ENCODE measurements around the gene MCTP1. TPM values are rescaled to one million over a fixed set of nuclear protein-coding genes. Genes with fewer than 3 reads are reported as not detected.

The MCTP1 gene
- total and polyA plus RNA-seq, 9 of the 15 experiments (the other 6 are each of a cell fraction or from before 2014, with no cell fraction given) = 0.04 to 0.93 (median 0.06) TPM; not detected in 4

DNA sequence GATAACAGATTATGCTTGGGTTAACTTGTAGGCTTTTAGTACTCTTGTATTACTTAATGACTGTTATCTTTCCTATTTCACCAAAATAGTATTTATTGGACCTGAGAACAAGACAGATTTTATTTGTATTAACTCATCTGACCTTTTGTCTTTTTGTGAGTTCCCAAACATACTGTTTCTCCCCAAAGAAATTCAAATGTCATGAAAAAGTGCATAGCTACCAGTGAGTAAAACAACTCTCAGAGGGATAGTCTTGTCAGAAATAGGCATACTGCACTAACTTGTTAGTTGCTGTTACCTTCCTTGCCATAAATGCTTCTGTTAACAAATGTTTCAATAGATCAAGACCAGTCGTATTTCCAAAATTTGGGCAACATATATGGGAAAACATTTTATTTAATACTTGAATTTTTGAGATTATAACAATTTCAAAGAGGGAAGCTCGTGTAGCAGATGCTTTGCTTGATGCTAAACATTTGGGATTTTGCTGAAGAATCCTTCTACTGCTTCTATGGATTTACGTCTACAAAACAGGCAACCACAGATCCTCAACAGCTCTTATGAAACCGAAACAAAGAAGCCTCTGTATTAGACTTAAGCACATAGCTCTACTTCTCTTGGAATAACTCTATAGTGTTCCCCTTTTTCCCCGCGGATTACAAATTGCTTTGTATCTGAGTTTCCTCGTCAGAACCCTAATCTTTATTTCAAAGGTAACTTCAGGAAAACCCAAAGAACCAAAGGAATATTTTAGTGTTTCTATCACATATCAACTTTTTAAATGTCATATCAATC is 248.8 kb downstream of the MCTP1 start:
- intact Hi-C loops (cut with micrococcal nuclease) (no loop called here), in situ Hi-C loops (cut with MboI) (no loop called here)
- CTCF ChIA-PET (ENCODE audit: low intra/inter-chr PET ratio) = no interaction called here
- BruUV-seq (replicated peaks) = no TSS peak
- no peak overlapping the region for H3K9ac ChIP-seq (ENCODE audit: insufficient read depth in 1 of 2, low read depth in 2 of 2, low read length in 2 of 2)
- DNase-seq (ENCODE audit: extremely low read depth in 1 of 4, low spot score in 3 of 4) (no peak), ATAC-seq (no peak), FAIRE-seq (no peak)
- no peak overlapping the region for H3K27ac ChIP-seq (ENCODE audit: extremely low read depth, low read depth, low read length)
- H3K9me3 ChIP-seq (replicated peaks; ENCODE audit: control insufficient read depth, insufficient read depth, low read depth, low read length) = no peaks in the 10 kb centered on the region
- H3K4me2 ChIP-seq (ENCODE audit: insufficient read depth, low read length) = no peak overlapping the region
- no peaks in the 10 kb centered on the region for H3K9me1 ChIP-seq (ENCODE audit: control insufficient read depth, insufficient read depth, low read length)
- 4% methylated on average over 7 of the region's 7 CpGs for WGBS (ENCODE audit: insufficient coverage, low coverage, missing lambda C conversion rate)
- no peaks in the 10 kb centered on the region for H3K79me2 ChIP-seq (ENCODE audit: control insufficient read depth, insufficient read depth, low read length)
- H3K4me3 ChIP-seq = no peak overlapping the region
- H3K4me1 ChIP-seq (replicated peaks in 1 of 2; ENCODE audit: control insufficient read depth in 2 of 2, insufficient read depth in 2 of 2, low read length in 2 of 2) = no peaks in the 10 kb centered on the region
- H2AFZ ChIP-seq (ENCODE audit: low read depth, low read length) = no peak overlapping the region
- no peaks in the 10 kb centered on the region for H3K36me3 ChIP-seq (ENCODE audit: control insufficient read depth, insufficient read depth, low read length)
- no peaks in the 10 kb centered on the region for H4K20me1 ChIP-seq (replicated peaks; ENCODE audit: control insufficient read depth, insufficient read depth, low read length)
- POLR2A ChIA-PET = interaction anchor here (0.8 kb wide), 1 partner anchor 19 kb away, joined by 3 read pairs; no protein-coding TSS in a partner anchor
- no peaks in the 10 kb centered on the region for H3K27me3 ChIP-seq (ENCODE audit: control insufficient read depth in 2 of 2, insufficient read depth in 2 of 2, low read length in 2 of 2)
- TF ChIP-seq MCM7 (IDR thresholded peaks at IDR 0.05) (no peak), KDM5B (IDR thresholded peaks at IDR 0.05; ENCODE audit: insufficient replicate concordance, low read depth, low read length) (no peak), ZNF316 (IDR thresholded peaks at IDR 0.05) (no peak), ZNF224 (CRISPR knock-in tag; IDR thresholded peaks at IDR 0.05) (no peak), SRSF3 (IDR thresholded peaks at IDR 0.05; ENCODE audit: insufficient read depth, low read length) (no peak), CXXC5 (CRISPR knock-in tag; IDR thresholded peaks at IDR 0.05) (no peak), ZBTB7A (IDR thresholded peaks at IDR 0.05; ENCODE audit: borderline replicate concordance, control insufficient read depth, low read depth, low read length) (no peak), KDM4B (IDR thresholded peaks at IDR 0.05; ENCODE audit: borderline replicate concordance in 2 of 2, low read depth in 1 of 2) (no peak), JUND (IDR thresholded peaks at IDR 0.05; ENCODE audit: borderline replicate concordance, low read depth, low read length) (no peak), JUND (tag; IDR thresholded peaks at IDR 0.05; ENCODE audit: borderline replicate concordance, low read depth, low read length) (no peak), U2AF2 (optimal IDR thresholded peaks at IDR 0.05; ENCODE audit: low read depth, low read length) (no peak), ELF4 (CRISPR knock-in tag; IDR thresholded peaks at IDR 0.05) (no peak), CEBPZ (IDR thresholded peaks at IDR 0.05; ENCODE audit: borderline replicate concordance, low read depth, low read length) (no peak), ZNF717 (CRISPR knock-in tag; IDR thresholded peaks at IDR 0.05) (no peak)
- TF ChIP-seq, protein P1, sequence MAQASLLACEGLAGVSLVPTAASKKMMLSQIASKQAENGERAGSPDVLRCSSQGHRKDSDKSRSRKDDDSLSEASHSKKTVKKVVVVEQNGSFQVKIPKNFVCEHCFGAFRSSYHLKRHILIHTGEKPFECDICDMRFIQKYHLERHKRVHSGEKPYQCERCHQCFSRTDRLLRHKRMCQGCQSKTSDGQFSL (CRISPR knock-in tag; IDR thresholded peaks at IDR 0.05) = no peak
- TF ChIP-seq, protein P1 (tag; IDR thresholded peaks at IDR 0.05) = no peak
- TF ChIP-seq, protein P2, sequence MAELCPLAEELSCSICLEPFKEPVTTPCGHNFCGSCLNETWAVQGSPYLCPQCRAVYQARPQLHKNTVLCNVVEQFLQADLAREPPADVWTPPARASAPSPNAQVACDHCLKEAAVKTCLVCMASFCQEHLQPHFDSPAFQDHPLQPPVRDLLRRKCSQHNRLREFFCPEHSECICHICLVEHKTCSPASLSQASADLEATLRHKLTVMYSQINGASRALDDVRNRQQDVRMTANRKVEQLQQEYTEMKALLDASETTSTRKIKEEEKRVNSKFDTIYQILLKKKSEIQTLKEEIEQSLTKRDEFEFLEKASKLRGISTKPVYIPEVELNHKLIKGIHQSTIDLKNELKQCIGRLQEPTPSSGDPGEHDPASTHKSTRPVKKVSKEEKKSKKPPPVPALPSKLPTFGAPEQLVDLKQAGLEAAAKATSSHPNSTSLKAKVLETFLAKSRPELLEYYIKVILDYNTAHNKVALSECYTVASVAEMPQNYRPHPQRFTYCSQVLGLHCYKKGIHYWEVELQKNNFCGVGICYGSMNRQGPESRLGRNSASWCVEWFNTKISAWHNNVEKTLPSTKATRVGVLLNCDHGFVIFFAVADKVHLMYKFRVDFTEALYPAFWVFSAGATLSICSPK (IDR thresholded peaks at IDR 0.05; ENCODE audit: borderline replicate concordance) = no peak
